ENCODE measurements around the gene DOLPP1. TPM values are rescaled to one million over a fixed set of nuclear protein-coding genes. Genes with fewer than 3 reads are reported as not detected.

DOLPP1 gene
- total and polyA plus RNA-seq, 2 of the 13 experiments (the other 11 are each of a cell fraction or from before 2014, with no cell fraction given) = 21.0 to 34.1 TPM

- TF ChIP-seq ZNF724P (CRISPR knock-in tag; IDR thresholded peaks at IDR 0.05; ENCODE audit: borderline replicate concordance) = peak; percentile 74; the same call in 1 of the 2 replicates
- no peak for TF ChIP-seq U2AF2 (IDR thresholded peaks at IDR 0.05; ENCODE audit: low read depth, low read length)
- TF ChIP-seq ATM (IDR thresholded peaks at IDR 0.05; ENCODE audit: borderline replicate concordance) = no peak
- no peak for TF ChIP-seq ZBTB2 (CRISPR knock-in tag; IDR thresholded peaks at IDR 0.05; ENCODE audit: low read depth)
- TF ChIP-seq ZNF382 (CRISPR knock-in tag; IDR thresholded peaks at IDR 0.05; ENCODE audit: borderline replicate concordance) = no peak
- TF ChIP-seq ARNT2 (CRISPR knock-in tag; IDR thresholded peaks at IDR 0.05; ENCODE audit: low read depth) = no peak
- TF ChIP-seq ZNF550 (CRISPR knock-in tag; IDR thresholded peaks at IDR 0.05; ENCODE audit: borderline replicate concordance) = no peak
- no peak for TF ChIP-seq FOXA3 (CRISPR knock-in tag; IDR thresholded peaks at IDR 0.05)
- no peak for TF ChIP-seq ZNF484 (CRISPR knock-in tag; IDR thresholded peaks at IDR 0.05; ENCODE audit: borderline replicate concordance, low read depth)
- TF ChIP-seq SMAD9 (CRISPR knock-in tag; IDR thresholded peaks at IDR 0.05) = no peak
- TF ChIP-seq HDAC1 (CRISPR knock-in tag; IDR thresholded peaks at IDR 0.05) = peak; percentile 93
- no peak for TF ChIP-seq FIP1L1 (IDR thresholded peaks at IDR 0.05; ENCODE audit: borderline replicate concordance, insufficient read depth, low read depth, low read length)
- peak; percentile 63 for TF ChIP-seq CHD2 (IDR thresholded peaks at IDR 0.05; ENCODE audit: low read depth, low read length)
- TF ChIP-seq, protein P1, sequence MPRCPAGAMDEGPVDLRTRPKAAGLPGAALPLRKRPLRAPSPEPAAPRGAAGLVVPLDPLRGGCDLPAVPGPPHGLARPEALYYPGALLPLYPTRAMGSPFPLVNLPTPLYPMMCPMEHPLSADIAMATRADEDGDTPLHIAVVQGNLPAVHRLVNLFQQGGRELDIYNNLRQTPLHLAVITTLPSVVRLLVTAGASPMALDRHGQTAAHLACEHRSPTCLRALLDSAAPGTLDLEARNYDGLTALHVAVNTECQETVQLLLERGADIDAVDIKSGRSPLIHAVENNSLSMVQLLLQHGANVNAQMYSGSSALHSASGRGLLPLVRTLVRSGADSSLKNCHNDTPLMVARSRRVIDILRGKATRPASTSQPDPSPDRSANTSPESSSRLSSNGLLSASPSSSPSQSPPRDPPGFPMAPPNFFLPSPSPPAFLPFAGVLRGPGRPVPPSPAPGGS (CRISPR knock-in tag; IDR thresholded peaks at IDR 0.05) = no peak; the same call in 1 of the 2 replicates
- peak; percentile 95 for TF ChIP-seq YY1 (IDR thresholded peaks at IDR 0.05; ENCODE audit: insufficient read depth, insufficient replicate concordance, low read depth, low read length)
- no peak for TF ChIP-seq CENPT (CRISPR knock-in tag; IDR thresholded peaks at IDR 0.05; ENCODE audit: low read depth)
- TF ChIP-seq CAMTA2 (CRISPR knock-in tag; IDR thresholded peaks at IDR 0.05; ENCODE audit: borderline replicate concordance) = no peak
- no peak for TF ChIP-seq ZFP1 (CRISPR knock-in tag; IDR thresholded peaks at IDR 0.05)
- peak; percentile 31; the same call in 1 of the 2 replicates for TF ChIP-seq ELF1 (CRISPR knock-in tag; IDR thresholded peaks at IDR 0.05)
- peak; percentile 96 for TF ChIP-seq PHF21A (CRISPR knock-in tag; IDR thresholded peaks at IDR 0.05)
- no peak for TF ChIP-seq ZNF879 (CRISPR knock-in tag; IDR thresholded peaks at IDR 0.05)
- no peak for TF ChIP-seq ZNF205 (CRISPR knock-in tag; IDR thresholded peaks at IDR 0.05)
- no peak for TF ChIP-seq ARID3A (IDR thresholded peaks at IDR 0.05; ENCODE audit: low read depth, low read length)
These were observed at the start of gene DOLPP1 (continued) for GRCh38 chr9:129080601-129081387.

Measured in HepG2 (cell line).